CD14-positive monocyte (primary cell): Measurements from ENCODE around the gene BID. TPM values are rescaled to one million over a fixed set of nuclear protein-coding genes. Genes with fewer than 3 reads are reported as not detected.
A peak's percentile ranks its signal among the peaks of the same experiment; 100 is the strongest.

Experiments used
- DNase-seq, 3 donors: peaks; one replicate each; pipeline ENCODE4 v3.0.0-alpha.2; 2011 to 2022
- H2AFZ ChIP-seq: 2 replicates; pipeline ENCODE4 v1.6.0; 2012; ENCODE audit warnings: mild to moderate bottlenecking, low read depth, low read length, inconsistent platforms; ENCODE audit not compliant: insufficient read depth, poor library complexity, severe bottlenecking
- H3K27ac ChIP-seq, 2 donors: 1 replicate in 1 of 2; 2 replicates in 1 of 2; pipeline ENCODE4 v1.5.1; 2012 to 2013; ENCODE audit warnings: low read length in 2 of 2, control low read depth in 1 of 2, inconsistent platforms in 1 of 2, low read depth in 1 of 2, mild to moderate bottlenecking in 1 of 2
- H3K27me3 ChIP-seq, 2 donors: one replicate each; pipeline versions ENCODE4 v1.6.0 to v1.6.1; 2011 to 2013; ENCODE audit warnings: low read length in 2 of 2; ENCODE audit not compliant: control insufficient read depth in 2 of 2, insufficient read depth in 2 of 2
- H3K36me3 ChIP-seq, 2 donors: replicated peaks in 1 of 2; 1 replicate in 1 of 2; 2 replicates in 1 of 2; pipeline versions ENCODE4 v1.5.1 to v1.6.1; 2012 to 2013; ENCODE audit warnings: low read length in 2 of 2, control low read depth in 1 of 2, inconsistent platforms in 1 of 2, mild to moderate bottlenecking in 1 of 2; ENCODE audit not compliant: insufficient read depth in 2 of 2, control insufficient read depth in 1 of 2
- H3K4me1 ChIP-seq, 2 donors: 1 replicate in 1 of 2; 2 replicates in 1 of 2; pipeline versions ENCODE4 v1.5.1 to v1.6.1; 2012 to 2013; ENCODE audit warnings: low read length in 2 of 2, control low read depth in 1 of 2, inconsistent platforms in 1 of 2, mild to moderate bottlenecking in 1 of 2, moderate library complexity in 1 of 2; ENCODE audit not compliant: insufficient read depth in 2 of 2, control insufficient read depth in 1 of 2
- H3K4me2 ChIP-seq: replicated peaks from 2 replicates; pipeline ENCODE3; 2012; ENCODE audit warnings: low read length, moderate library complexity, mild to moderate bottlenecking; ENCODE audit not compliant: poor library complexity, severe bottlenecking; ENCODE audit errors: extremely low read depth
- H3K4me3 ChIP-seq, 3 experiments: fragments of 200-600 bp in 1 of 3; sonication (generic) in 1 of 3; replicated peaks in 1 of 3; 1 replicate in 2 of 3; 2 replicates in 1 of 3; pipeline ENCODE4 v1.5.1; 2011 to 2013; ENCODE audit warnings: low read length in 3 of 3, mild to moderate bottlenecking in 3 of 3, control low read depth in 2 of 3, low read depth in 2 of 3, inconsistent platforms in 1 of 3, moderate library complexity in 1 of 3
- H3K79me2 ChIP-seq: 2 replicates; pipeline ENCODE4 v1.6.0; 2012; ENCODE audit warnings: mild to moderate bottlenecking, control low read depth, inconsistent platforms, low read length, moderate library complexity; ENCODE audit not compliant: insufficient read depth
- H3K9ac ChIP-seq: 2 replicates; pipeline ENCODE4 v1.6.0; 2017; ENCODE audit warnings: low read length, mild to moderate bottlenecking; ENCODE audit not compliant: insufficient read depth, poor library complexity, severe bottlenecking
- H3K9me3 ChIP-seq, 2 donors: replicated peaks in 1 of 2; 1 replicate in 1 of 2; 2 replicates in 1 of 2; pipeline versions ENCODE4 v1.5.1 to v1.6.1; 2012 to 2013; ENCODE audit warnings: low read length in 2 of 2, control low read depth in 1 of 2; ENCODE audit not compliant: control insufficient read depth in 1 of 2, insufficient read depth in 1 of 2
- H4K20me1 ChIP-seq: 2 replicates; pipeline ENCODE4 v1.6.0; 2012; ENCODE audit warnings: mild to moderate bottlenecking, low read length, control low read depth, moderate library complexity; ENCODE audit not compliant: insufficient read depth
- H3K27ac Mint-ChIP-seq, 7 donors: one replicate each; pipeline ENCODE4 v1.8.0; 2020; ENCODE audit warnings: mild to moderate bottlenecking in 7 of 7, mixed read lengths in 7 of 7, moderate library complexity in 6 of 7, inconsistent platforms in 2 of 7
- H3K27me3 Mint-ChIP-seq, 3 donors: one replicate each; pipeline ENCODE4 v1.8.0; 2021 to 2022; ENCODE audit warnings: low read depth in 3 of 3, mild to moderate bottlenecking in 3 of 3, mixed read lengths in 3 of 3, moderate library complexity in 3 of 3, inconsistent platforms in 1 of 3
- H3K36me3 Mint-ChIP-seq, 2 donors: one replicate each; pipeline ENCODE4 v1.8.0; 2020; ENCODE audit warnings: mixed read lengths in 2 of 2, inconsistent platforms in 1 of 2, mild to moderate bottlenecking in 1 of 2
- H3K4me1 Mint-ChIP-seq: one replicate; pipeline ENCODE4 v1.8.0; 2020; ENCODE audit warnings: mild to moderate bottlenecking, mixed read lengths
- H3K4me3 Mint-ChIP-seq, 2 donors: one replicate each; pipeline ENCODE4 v1.8.0; 2020; ENCODE audit warnings: mild to moderate bottlenecking in 2 of 2, mixed read lengths in 2 of 2, moderate library complexity in 1 of 2
- H3K9me3 Mint-ChIP-seq, 7 donors: one replicate each; pipeline ENCODE4 v1.8.0; 2020 to 2022; ENCODE audit warnings: mixed read lengths in 7 of 7, mild to moderate bottlenecking in 6 of 7, moderate library complexity in 6 of 7, inconsistent platforms in 2 of 7
- CTCF ChIP-seq: fragments of 200-600 bp; IDR thresholded peaks from one replicate; pipeline ENCODE4 v1.8.0; 2022; ENCODE audit warnings: antibody characterized with exemption, mild to moderate bottlenecking
- WGBS: methylation state at CpG from one replicate; pipeline ENCODE4 v1.1.5; 2013; ENCODE audit warnings: missing lambda C conversion rate; ENCODE audit not compliant: insufficient coverage; 5-methylcytosine and 5-hydroxymethylcytosine counted together
- intact Hi-C, 2 donors: fragments of 100-400 bp; cut with micrococcal nuclease; formaldehyde crosslinking; loops; one replicate each; pipeline versions ENCODE4 v1.15.0 to v1.15.1; 2023
- polyA plus RNA-seq, 3 donors: library from polyadenylated mRNA; depleted of rRNA in 1 of 3; unstranded in 2 of 3; stranded (reverse) in 1 of 3; fragments of 300-500 nt in 2 of 3; fragments of >200 nt in 1 of 3; fragmentation: Illumina TruSeq in 2 of 3; gene quantifications; 1 replicate in 2 of 3; 2 replicates in 1 of 3; pipeline ENCODE4 v1.2.3, GENCODE V29; 2012 to 2021

Gene BID
- polyA plus RNA-seq, 3 donors, result 199 to 423 (median 391) TPM

- intact Hi-C loops, result no loop called here
- no peak overlapping the region for H3K4me2 ChIP-seq
- H3K9me3 Mint-ChIP-seq, result no peaks in the 10 kb centered on the region
Measured at GRCh38 chr22:17796695-17797094, 22.4 kb upstream of the BID start.

GRCh38 chr22:17795661-17796548 lies 21.6 kb upstream of the BID start:
- TF ChIP-seq CTCF, result no peak
- Histone ChIP-seq H3K9me3 (no peaks in the 10 kb centered on the region), H3K27ac (no peak overlapping the region), H4K20me1 (no peaks in the 10 kb centered on the region), H3K4me3 (no peak overlapping the region), H2AFZ (no peak overlapping the region), H3K79me2 (no peaks in the 10 kb centered on the region), H3K4me2 (no peak overlapping the region), H3K4me1 (peaks cover 19 to 24% of the 10 kb centered on the region in 2 donors), H3K36me3 (no peaks in the 10 kb centered on the region), H3K27me3 (no peaks in the 10 kb centered on the region), H3K9ac (no peak overlapping the region)
- 96% methylated on average over 19 of the region's 32 CpGs for WGBS
- H3K4me3 Mint-ChIP-seq, result no peak overlapping the region
- H3K27ac Mint-ChIP-seq, result peak overlapping the region in 2 of 7 donors; percentile 9 to 25
- no peak for DNase-seq
- peaks cover 28% of the 10 kb centered on the region for H3K4me1 Mint-ChIP-seq
- no peaks in the 10 kb centered on the region for H3K9me3 Mint-ChIP-seq
- intact Hi-C loops, result no loop called here
- H3K36me3 Mint-ChIP-seq, result no peaks in the 10 kb centered on the region
- peaks cover 0 to 3% (median 1%) of the 10 kb centered on the region in 3 donors for H3K27me3 Mint-ChIP-seq

More at GRCh38 chr22:17796695-17797094, 22.4 kb upstream of the BID start:
- Histone ChIP-seq H3K36me3 (no peaks in the 10 kb centered on the region), H2AFZ (no peak overlapping the region), H3K9me3 (no peaks in the 10 kb centered on the region), H3K4me3 (no peak overlapping the region), H3K27me3 (no peaks in the 10 kb centered on the region), H3K27ac (no peak overlapping the region), H3K79me2 (no peaks in the 10 kb centered on the region), H4K20me1 (no peaks in the 10 kb centered on the region), H3K9ac (no peak overlapping the region), H3K4me1 (peaks cover 19 to 24% of the 10 kb centered on the region in 2 donors)
- peaks cover 28% of the 10 kb centered on the region for H3K4me1 Mint-ChIP-seq
- no peak for TF ChIP-seq CTCF
- DNase-seq, result no peak
- 90% methylated on average over 2 of the region's 5 CpGs for WGBS
- H3K4me3 Mint-ChIP-seq, result no peak overlapping the region
- H3K27me3 Mint-ChIP-seq, result peaks cover 0 to 3% (median 1%) of the 10 kb centered on the region in 3 donors
- H3K27ac Mint-ChIP-seq, result peak overlapping the region in 3 of 7 donors; percentile 27 to 68 (median 37)
- no peaks in the 10 kb centered on the region for H3K36me3 Mint-ChIP-seq
